ENCODE results near the gene PERM1.

PERM1 gene

DNA sequence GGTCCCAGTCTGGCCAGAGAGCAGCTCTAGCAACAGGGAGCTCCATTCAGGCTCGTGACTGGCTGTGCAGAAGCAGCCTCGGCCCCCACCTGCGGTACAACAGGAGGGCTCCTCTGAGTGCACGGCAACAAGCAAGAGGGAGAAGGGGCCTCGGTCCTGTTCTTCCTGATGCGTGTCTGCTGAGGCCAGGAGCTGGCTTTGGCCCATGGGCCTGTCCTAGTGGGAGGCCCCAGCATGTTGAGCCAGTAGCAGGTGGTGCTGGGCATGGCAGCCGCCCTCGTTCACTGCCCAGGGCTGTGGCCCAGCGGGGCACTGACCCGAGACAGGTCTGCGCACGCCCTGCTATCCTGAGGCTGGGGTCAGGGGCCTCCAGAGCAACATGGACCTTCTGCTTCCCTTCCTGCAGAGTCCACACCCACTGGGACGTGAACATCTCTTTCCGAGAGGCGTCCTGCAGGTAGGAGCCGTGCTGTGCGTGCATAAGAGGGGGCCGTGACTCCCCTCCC is 51.2 kb downstream of the PERM1 start:
- DNase-seq: no peak

DNA sequence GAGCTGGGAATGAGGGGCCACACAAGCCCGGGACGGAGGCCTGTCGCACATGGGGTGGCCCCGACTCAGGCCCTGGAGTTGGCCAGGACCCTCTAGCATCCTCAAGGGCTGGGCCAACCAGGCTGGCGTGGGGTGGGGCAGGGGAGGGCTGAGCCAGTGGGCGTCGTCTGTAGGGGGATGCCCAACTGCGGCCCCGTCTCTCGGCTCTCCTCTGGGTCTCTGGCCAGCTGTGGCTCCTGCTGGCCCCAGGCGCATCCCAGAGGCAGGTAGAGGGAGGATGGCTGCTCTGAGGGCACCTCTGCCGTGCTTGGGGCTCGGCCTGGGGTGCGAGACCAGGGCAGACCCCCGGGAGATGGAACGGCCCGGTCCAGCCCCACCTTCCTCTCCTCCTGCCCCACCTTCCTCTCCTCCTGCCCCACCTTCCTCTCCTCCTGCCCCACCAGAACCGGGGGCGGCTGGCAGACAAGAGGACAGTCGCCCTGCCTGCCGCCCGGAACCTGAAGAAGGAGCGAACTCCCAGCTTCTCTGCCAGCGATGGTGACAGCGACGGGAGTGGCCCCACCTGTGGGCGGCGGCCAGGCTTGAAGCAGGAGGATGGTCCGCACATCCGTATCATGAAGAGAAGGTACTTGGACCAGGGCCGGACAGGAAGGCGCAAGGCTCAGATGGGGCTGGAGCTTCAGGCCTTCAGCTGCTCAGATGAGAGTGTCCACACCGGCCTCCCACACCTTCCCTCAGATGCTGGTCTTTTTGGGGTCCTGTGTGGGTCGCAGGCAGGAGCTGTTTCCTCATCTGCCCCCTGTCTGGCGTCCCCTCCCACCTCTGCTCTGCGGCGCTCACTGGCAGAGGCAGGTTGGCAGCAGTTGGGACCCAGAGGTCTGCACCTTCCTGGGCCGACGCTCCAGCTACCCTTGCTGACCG is 51.9 kb downstream of the PERM1 start:
- no peak for DNase-seq

DNA sequence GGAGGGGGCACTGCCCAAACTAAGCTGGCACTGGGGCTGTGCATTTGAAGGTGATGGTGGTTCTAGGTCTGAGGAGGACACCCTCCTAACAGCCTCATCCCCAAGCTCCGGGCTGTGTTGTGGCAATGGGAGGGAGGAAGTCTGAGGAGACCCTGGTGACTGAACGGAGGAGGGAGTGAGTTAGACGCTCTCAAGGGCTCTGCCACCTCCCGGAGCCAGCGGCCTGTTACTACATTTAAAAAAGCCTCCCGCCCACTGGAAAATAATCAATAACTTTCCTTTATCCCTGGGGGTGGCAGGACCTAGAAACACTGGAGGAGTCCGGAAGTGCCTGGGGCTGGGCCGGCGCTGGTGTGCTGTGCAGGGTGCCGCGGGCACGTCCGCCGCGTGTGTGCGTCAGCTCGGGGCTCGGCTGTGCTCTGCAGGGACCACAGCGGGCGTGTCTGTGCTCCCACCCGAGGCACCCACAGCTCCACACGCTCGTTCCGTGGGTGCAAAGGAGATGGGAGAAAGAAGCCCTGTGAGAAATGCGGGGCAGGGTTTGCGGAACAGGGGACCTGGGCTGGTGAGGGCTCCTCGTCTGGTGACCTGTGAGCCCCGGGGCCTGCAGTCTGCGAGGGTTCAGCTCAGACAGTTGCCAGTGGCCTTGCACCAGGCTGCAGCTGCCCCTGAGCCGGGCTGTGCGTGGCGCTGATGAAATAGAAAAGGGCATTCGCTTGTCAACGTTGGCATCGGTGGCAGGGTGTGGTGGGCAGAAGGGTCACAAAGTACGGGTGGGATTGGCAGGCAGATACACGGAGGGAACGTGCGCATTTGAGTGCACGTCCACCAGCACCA is 52.9 kb downstream of the PERM1 start:
- DNase-seq: no peak

DNA sequence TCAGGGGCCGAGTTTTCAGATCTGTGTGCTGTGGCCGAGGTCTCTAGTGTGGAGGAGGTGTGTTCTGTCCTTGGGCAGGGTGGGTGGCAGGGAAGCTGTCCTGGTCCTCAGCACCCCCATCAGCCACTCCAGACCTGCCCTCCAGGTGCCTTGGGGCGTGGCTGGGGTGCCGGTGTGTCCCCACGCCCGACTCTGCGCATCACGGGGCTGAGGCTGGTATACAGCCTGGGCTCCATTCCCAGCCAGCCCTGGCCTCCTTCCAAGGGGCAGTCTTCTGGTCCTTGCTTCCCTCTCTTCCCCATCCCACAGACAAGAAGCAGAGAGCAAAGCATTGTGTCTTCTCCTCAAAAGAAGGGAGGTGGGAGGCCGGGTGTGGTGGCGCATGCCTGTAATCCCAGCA is 54.1 kb downstream of the PERM1 start:
- no peak for DNase-seq

DNA sequence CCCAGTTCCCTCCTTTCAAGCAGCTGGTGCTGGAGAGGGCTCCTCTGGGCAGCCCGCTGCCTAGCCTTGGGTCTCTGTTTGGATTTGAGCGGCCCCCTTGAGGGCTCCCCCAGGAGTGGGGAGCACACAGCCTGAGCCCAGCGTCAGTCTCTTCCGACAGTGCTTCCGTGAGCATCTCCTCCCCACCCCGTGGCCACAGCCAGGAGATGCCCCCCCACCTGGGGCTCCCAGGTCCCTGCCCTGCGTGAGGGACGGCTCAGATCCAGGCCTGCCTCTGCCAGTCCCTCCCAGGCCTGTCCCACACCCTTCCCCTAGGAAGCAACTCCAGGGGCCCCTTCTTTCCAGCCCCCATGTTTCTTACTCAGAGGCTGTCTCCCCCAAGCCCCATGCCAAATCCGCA is 54.7 kb downstream of the PERM1 start:
- no peak for DNase-seq

DNA sequence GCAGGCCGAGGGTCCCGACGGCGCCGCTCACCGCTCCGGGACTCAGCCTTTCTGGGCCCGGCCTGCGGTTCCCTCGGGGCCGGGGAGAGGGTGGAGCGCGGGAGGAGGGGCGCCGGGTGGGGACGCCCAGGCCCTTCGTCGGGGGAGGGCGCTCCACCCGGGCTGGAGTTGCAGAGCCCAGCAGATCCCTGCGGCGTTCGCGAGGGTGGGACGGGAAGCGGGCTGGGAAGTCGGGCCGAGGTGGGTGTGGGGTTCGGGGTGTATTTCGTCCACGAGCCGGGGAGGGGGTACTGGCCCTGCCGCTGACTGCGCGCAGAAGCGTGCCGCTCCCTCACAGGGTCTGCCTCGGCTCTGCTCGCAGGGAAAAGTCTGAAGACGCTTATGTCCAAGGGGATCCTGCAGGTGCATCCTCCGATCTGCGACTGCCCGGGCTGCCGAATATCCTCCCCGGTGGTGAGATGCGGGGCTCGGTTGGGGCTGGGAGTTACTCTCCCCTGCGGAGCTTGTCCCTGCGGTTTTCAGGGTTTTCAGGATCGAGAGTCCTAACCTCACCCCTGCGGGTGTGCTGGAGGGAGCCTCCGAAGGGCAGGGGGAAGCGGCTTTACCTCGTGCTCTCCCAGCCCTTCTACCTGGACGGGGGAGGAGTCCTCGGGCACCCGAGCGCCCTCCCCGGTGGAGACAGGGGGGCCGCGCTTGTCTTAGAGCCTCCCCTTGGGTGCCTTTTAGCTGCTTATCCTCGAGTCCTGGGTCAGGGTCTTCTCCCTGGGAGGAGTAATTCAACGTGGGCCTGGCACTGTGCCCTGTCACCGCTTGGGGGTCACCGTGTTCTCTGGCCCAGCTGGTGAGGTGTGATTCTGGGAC is 56.1 kb downstream of the PERM1 start:
- no peak for DNase-seq

Data from MV-4-11 (cell line).